ENCODE results near the gene SMAD6. TPM values are rescaled to one million over a fixed set of nuclear protein-coding genes. Genes with fewer than 3 reads are reported as not detected.

SMAD6 gene
- total RNA-seq, 1 experiment from 2014 or later = 6.6 TPM

GRCh38 chr15:66778716-66779115, 76.7 kb downstream of the SMAD6 start (continued):
- TF ChIP-seq ZNF274 (IDR thresholded peaks at IDR 0.05; ENCODE audit: low read depth, low read length) (no peak), ATF3 (IDR thresholded peaks at IDR 0.05) (no peak), TCF7L2 (IDR thresholded peaks at IDR 0.05; ENCODE audit: borderline replicate concordance, extremely low read depth, insufficient read depth, insufficient read length) (no peak), YY1 (IDR thresholded peaks at IDR 0.05; ENCODE audit: extremely low read depth, insufficient replicate concordance, low read depth, low read length) (no peak), ELF1 (IDR thresholded peaks at IDR 0.05; ENCODE audit: borderline replicate concordance, low read depth) (no peak)

- Histone ChIP-seq H3K27me3 (ENCODE audit: insufficient read depth, low read length) (no peaks in the 10 kb centered on the region), H3K9me2 (ENCODE audit: insufficient read depth) (no peaks in the 10 kb centered on the region), H4K20me1 (ENCODE audit: insufficient read depth) (no peaks in the 10 kb centered on the region), H3K4me3 (replicated peaks in 1 of 2; ENCODE audit: low read depth in 1 of 2, low read length in 2 of 2) (peak overlapping the region in 1 of 2 experiments; percentile 22; a peak in 1 of 4 replicates), H3K4me2 (ENCODE audit: low read length) (peak overlapping the region; percentile 64), H3K79me2 (ENCODE audit: insufficient read depth, low read length) (no peaks in the 10 kb centered on the region), H3K36me3 (ENCODE audit: control insufficient read depth in 1 of 2, insufficient read depth in 2 of 2, low read length in 2 of 2) (no peaks in the 10 kb centered on the region), H3K4me1 (ENCODE audit: control insufficient read depth in 1 of 2, insufficient read depth in 2 of 2, low read length in 2 of 2) (peaks cover 49 to 59% of the 10 kb centered on the region in 2 experiments), H2AFZ (ENCODE audit: low read depth, low read length, poor library complexity, severe bottlenecking) (no peak overlapping the region), H3K9ac (ENCODE audit: low read length) (peak overlapping the region; percentile 49), H3K9me3 (ENCODE audit: control insufficient read depth in 1 of 2, insufficient read depth in 1 of 2, low read depth in 1 of 2, low read length in 2 of 2) (no peaks in the 10 kb centered on the region), H3K27ac (ENCODE audit: low read depth, low read length) (peak overlapping the region; percentile 56)
- TF ChIP-seq ZBTB33 (IDR thresholded peaks at IDR 0.05; ENCODE audit: extremely low read depth, insufficient replicate concordance, low read length) = no peak
- intact Hi-C loops (cut with micrococcal nuclease) = no loop called here
- POLR2A ChIA-PET = interaction anchor here (0.9 kb wide), 1 partner anchor 9 kb away, joined by 3 read pairs; no protein-coding TSS in a partner anchor
- ATAC-seq (peak; percentile 41), DNase-seq (ENCODE audit: low read depth, low spot score) (no peak)
- CTCF ChIA-PET = interaction anchor here (1.5 to 3.6 kb wide), 3 partner anchors 10 to 78 kb away, joined by 3 to 16 read pairs (median 9); partner anchors contain the start of gene SMAD6
- RAD21 ChIA-PET (ENCODE audit: low non-redundant PET in 1 of 2, low total read pairs in 2 of 2, uncharacterized antibody in 2 of 2, unreplicated experiment in 2 of 2) = interaction anchor here in 1 of 2 experiments (0.5 to 1.2 kb wide), 2 partner anchors 17 to 72 kb away, joined by 3 to 7 read pairs; no protein-coding TSS in a partner anchor
- no TSS peak for BruUV-seq (replicated peaks)
Observed at GRCh38 chr15:66779331-66780009, 77.4 kb downstream of the SMAD6 start.

Measured in HCT116 (cell line).